LoVo (cell line): ENCODE measurements around the gene MAGI2.
"Not testable (repeated sequence)": the region's sequence is repeated elsewhere in the genome, so short reads cannot be mapped to it uniquely, and the experiment has no call there.

ENCODE experiments used
- DNase-seq: peaks from one replicate; pipeline ENCODE4 v3.0.0-alpha.2; 2016; ENCODE audit warnings: low spot score

Gene MAGI2

GRCh38 chr7:78350926-78351325, 1102.5 kb downstream of the MAGI2 start:
- no peak for DNase-seq

GRCh38 chr7:78350391-78350790, 1103.1 kb downstream of the MAGI2 start:
- DNase-seq = no peak

- DNase-seq = no peak
Measured at GRCh38 chr7:78346827-78347226, 1106.6 kb downstream of the MAGI2 start.

GRCh38 chr7:78345979-78346378, 1107.5 kb downstream of the MAGI2 start:
- no peak for DNase-seq

GRCh38 chr7:78345293-78345911, 1108.1 kb downstream of the MAGI2 start:
- no peak for DNase-seq

- no peak for DNase-seq
Measured at GRCh38 chr7:78334426-78334825, 1119.0 kb downstream of the MAGI2 start.

GRCh38 chr7:78333530-78334425, 1119.7 kb downstream of the MAGI2 start:
- DNase-seq = no peak

- no peak for DNase-seq
Measured at GRCh38 chr7:78329001-78329655, 1124.3 kb downstream of the MAGI2 start.

- DNase-seq = no peak
Measured at GRCh38 chr7:78327718-78328117, 1125.7 kb downstream of the MAGI2 start.

- DNase-seq = no peak
Measured at GRCh38 chr7:78326876-78327275, 1126.6 kb downstream of the MAGI2 start.

- DNase-seq = no peak
Measured at GRCh38 chr7:78326189-78326588, 1127.3 kb downstream of the MAGI2 start.

- DNase-seq = no peak
Measured at GRCh38 chr7:78323118-78323517, 1130.3 kb downstream of the MAGI2 start.

GRCh38 chr7:78322231-78322630, 1131.2 kb downstream of the MAGI2 start:
- not testable (repeated sequence) for DNase-seq

- DNase-seq = no peak
Measured at GRCh38 chr7:78317371-78317770, 1136.1 kb downstream of the MAGI2 start.

GRCh38 chr7:78316110-78316509, 1137.4 kb downstream of the MAGI2 start:
- no peak for DNase-seq

GRCh38 chr7:78315119-78315518, 1138.3 kb downstream of the MAGI2 start:
- no peak for DNase-seq

- DNase-seq = no peak
Measured at GRCh38 chr7:78311181-78311580, 1142.3 kb downstream of the MAGI2 start.

GRCh38 chr7:78307892-78308291, 1145.6 kb downstream of the MAGI2 start:
- DNase-seq = no peak

GRCh38 chr7:78306634-78307033, 1146.8 kb downstream of the MAGI2 start:
- no peak for DNase-seq

GRCh38 chr7:78301407-78301806, 1152.1 kb downstream of the MAGI2 start:
- DNase-seq = no peak

- DNase-seq = no peak
Measured at GRCh38 chr7:78299088-78299487, 1154.4 kb downstream of the MAGI2 start.

- DNase-seq = no peak
Measured at GRCh38 chr7:78296644-78297371, 1156.7 kb downstream of the MAGI2 start.
